Activated T-cell treated with anti-CD3 and anti-CD28 coated beads, Interleukin-2, amount 50 U/mL, for 4 hours (primary cell): ENCODE results near the gene ACADS. TPM values are rescaled to one million over a fixed set of nuclear protein-coding genes. Genes with fewer than 3 reads are reported as not detected.

Experiments
- ATAC-seq, 2 donors: fragments of 200-7000 bp; cut with Tn5 transposase; one replicate each; pipeline ENCODE4 v1.10.0; 2021
- DNase-seq: peaks from one replicate; pipeline ENCODE4 v3.0.0-alpha.2; 2020
- H3K27me3 Mint-ChIP-seq: one replicate; pipeline ENCODE4 v1.8.0; 2021; ENCODE audit warnings: low read depth, mixed read lengths
- H3K36me3 Mint-ChIP-seq: one replicate; pipeline ENCODE4 v1.8.0; 2022; ENCODE audit warnings: mixed read lengths; ENCODE audit not compliant: insufficient read depth
- H3K4me1 Mint-ChIP-seq: one replicate; pipeline ENCODE4 v1.8.0; 2021; ENCODE audit warnings: low read depth, mixed read lengths
- H3K4me3 Mint-ChIP-seq: one replicate; pipeline ENCODE4 v1.8.0; 2021; ENCODE audit warnings: mild to moderate bottlenecking, moderate library complexity, mixed read lengths
- H3K9me3 Mint-ChIP-seq: one replicate; pipeline ENCODE4 v1.8.0; 2021; ENCODE audit warnings: mixed read lengths
- total RNA-seq, 3 donors: library from RNA; stranded (reverse); gene quantifications; one replicate each; pipeline ENCODE4 v1.2.1, GENCODE V29; 2021

Gene ACADS
- total RNA-seq, 3 donors from 2014 or later: 13.3 to 13.8 (median 13.3) TPM

DNA sequence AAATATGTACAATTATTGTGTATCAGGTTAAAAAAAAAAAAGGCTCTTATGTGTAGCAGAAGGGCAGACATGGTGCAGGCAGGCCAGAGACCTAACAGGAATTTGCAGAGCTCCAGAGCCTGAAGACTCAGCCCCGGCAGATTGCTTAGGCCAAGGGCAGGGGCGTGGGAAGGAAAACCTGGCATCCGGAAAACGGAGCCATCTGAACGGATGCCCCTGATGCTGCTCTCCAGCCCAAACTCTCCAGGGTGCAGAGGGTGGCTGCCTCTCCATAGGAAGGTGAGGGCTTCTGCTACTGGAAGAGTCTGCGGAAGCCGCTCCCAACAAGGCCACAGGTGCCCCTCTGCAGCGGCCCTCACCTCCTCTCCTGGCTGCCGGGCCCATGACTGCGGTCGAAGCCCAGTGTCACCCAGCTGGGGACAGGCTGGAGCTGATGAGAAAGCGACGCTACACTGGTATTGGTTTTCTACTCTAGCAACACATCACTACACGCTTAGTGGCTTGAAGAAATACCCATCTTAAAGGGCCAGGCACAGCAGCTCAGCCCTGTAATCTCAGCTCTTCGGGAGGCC lies 19.4 kb downstream of the ACADS start:
- Mint-ChIP-seq H3K9me3 (no peaks in the 10 kb centered on the region), H3K4me3 (no peak overlapping the region), H3K36me3 (no peaks in the 10 kb centered on the region), H3K27me3 (no peaks in the 10 kb centered on the region), H3K4me1 (no peaks in the 10 kb centered on the region)
- ATAC-seq: no peak
- no peak for DNase-seq

DNA sequence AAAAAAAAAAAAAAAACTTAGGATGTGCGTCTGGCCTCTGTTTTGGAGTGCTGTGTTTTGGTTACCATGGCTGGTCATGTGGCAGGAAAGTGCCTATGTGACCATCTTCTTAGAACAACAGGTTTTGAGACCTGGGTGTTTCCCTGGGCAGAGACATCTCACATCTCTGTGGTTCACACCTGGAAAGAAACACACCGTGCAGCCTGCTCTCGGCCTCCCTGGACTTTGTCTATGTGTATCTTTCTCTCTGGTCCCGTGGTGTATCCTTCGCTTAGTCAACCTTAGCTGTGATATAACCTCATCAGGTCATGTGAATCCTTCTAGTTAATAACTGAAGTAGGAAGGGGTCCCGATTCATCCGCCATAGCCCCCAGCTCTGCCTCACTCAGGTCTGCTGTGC lies 22.6 kb downstream of the ACADS start:
- Mint-ChIP-seq H3K4me3 (no peak overlapping the region), H3K4me1 (no peaks in the 10 kb centered on the region), H3K9me3 (no peaks in the 10 kb centered on the region), H3K36me3 (no peaks in the 10 kb centered on the region), H3K27me3 (no peaks in the 10 kb centered on the region)
- ATAC-seq (no peak), DNase-seq (no peak)

DNA sequence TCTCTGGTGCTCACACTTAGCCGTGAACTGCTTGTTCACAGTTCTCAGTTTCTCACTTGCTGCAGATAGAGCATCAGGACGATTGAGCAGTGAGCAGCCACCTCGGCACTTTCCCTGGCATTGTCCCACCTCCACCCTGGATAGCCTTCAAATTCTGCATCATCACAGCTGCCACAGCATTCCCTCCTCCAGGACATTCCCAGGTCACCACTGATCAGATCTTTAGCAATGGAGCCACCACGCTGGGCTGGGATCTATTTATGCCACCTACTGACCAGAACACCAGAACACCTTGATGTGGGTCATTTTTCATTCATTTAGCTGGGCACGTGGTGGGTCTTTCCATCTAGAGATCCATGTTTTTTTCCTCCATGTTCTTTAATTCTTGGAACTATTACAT lies 23.6 kb downstream of the ACADS start:
- ATAC-seq (no peak), DNase-seq (no peak)
- H3K36me3 Mint-ChIP-seq: no peaks in the 10 kb centered on the region
- H3K27me3 Mint-ChIP-seq: no peaks in the 10 kb centered on the region
- no peak overlapping the region for H3K4me3 Mint-ChIP-seq
- no peaks in the 10 kb centered on the region for H3K4me1 Mint-ChIP-seq
- peaks cover 4% of the 10 kb centered on the region for H3K9me3 Mint-ChIP-seq

DNA sequence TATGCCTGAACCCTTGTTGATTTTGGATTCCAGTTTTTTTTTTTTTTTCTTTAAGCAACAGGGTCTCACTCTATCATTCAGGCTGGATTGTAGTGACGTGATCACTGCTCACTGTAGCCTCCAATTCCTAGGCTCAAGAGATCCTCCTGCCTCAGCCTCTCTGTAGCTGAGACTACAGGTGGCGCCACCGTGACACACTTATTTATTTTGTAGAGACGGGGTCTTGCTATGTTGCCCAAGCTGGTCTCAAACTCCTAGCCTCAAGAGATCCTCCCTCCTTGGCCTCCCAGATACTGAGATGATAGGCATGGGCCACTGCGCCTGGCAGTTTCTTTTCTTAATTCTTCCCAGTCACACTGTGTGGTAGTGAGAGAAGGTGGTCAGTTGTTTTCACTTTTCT lies 25.2 kb downstream of the ACADS start:
- Mint-ChIP-seq H3K4me3 (no peak overlapping the region), H3K36me3 (peaks cover 4% of the 10 kb centered on the region), H3K27me3 (peaks cover 2% of the 10 kb centered on the region), H3K9me3 (peaks cover 12% of the 10 kb centered on the region), H3K4me1 (no peaks in the 10 kb centered on the region)
- ATAC-seq (no peak), DNase-seq (no peak)

DNA sequence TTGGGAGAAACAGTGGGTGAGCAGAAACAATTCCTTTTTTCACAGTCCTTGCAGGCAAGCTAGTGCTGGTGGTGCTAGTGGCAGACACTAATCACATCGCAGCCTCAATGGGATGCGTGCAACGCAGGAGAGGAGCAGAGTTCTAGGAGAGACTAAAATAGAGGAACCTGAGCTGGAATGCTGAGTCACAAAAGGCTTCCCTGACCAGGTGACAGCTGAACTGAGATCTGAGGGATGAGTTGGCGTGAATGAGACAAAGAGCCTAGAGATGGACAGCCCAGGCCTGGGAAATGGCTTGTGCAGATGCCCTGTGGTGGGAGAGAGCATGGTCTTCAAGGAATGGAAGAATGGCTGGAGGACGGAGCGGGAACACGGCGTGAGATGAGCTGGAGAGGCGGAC lies 25.8 kb downstream of the ACADS start:
- DNase-seq (no peak), ATAC-seq (no peak)
- Mint-ChIP-seq H3K27me3 (peaks cover 2% of the 10 kb centered on the region), H3K9me3 (peaks cover 12% of the 10 kb centered on the region), H3K4me3 (no peak overlapping the region), H3K36me3 (peaks cover 4% of the 10 kb centered on the region), H3K4me1 (no peaks in the 10 kb centered on the region)

DNA sequence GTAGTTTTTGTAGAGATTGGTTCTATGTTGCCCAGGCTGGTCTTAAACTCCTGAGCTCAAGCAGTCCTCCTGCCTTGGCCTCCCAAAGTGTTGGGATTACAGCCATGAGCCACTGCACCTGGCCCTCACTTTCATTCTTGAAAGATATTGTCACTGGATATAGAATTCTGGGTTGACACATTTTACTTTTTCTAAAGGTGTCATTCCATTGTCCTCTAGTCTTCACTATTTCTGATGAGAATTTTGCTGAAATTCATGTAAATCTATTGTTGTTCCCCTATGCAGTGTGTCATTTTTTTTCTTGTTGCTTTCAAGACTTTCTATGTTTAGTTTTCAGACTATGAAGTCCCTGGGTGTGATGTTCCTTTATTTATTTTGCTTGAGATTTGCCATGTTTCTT lies 29.2 kb downstream of the ACADS start:
- DNase-seq: no peak
- H3K4me1 Mint-ChIP-seq: peaks cover 3% of the 10 kb centered on the region
- ATAC-seq: no peak
- peaks cover 12% of the 10 kb centered on the region for H3K9me3 Mint-ChIP-seq
- H3K4me3 Mint-ChIP-seq: no peak overlapping the region
- H3K27me3 Mint-ChIP-seq: peaks cover 2% of the 10 kb centered on the region
- H3K36me3 Mint-ChIP-seq: peaks cover 4% of the 10 kb centered on the region

DNA sequence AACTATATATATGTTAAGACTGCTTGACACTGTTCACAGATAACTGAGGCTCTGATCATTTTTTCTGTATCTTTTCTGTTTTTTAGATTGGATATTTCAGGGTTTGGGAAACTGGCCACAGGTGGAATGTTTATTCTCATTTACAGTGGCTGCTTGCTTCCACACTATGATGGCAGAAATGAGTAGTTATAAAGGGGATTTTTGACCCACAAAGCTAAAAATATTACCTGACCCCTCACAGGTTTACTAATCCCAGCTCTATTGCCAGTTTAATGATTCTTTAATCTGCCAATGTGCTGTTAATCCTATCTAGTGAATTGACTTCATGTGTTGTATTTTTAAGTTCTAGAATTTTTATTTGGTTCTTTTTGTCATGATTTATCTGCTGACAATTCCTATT lies 29.6 kb downstream of the ACADS start:
- Mint-ChIP-seq H3K4me3 (no peak overlapping the region), H3K36me3 (peaks cover 4% of the 10 kb centered on the region), H3K4me1 (peaks cover 4% of the 10 kb centered on the region), H3K9me3 (peaks cover 12% of the 10 kb centered on the region), H3K27me3 (peaks cover 2% of the 10 kb centered on the region)
- DNase-seq (no peak), ATAC-seq (no peak)

DNA sequence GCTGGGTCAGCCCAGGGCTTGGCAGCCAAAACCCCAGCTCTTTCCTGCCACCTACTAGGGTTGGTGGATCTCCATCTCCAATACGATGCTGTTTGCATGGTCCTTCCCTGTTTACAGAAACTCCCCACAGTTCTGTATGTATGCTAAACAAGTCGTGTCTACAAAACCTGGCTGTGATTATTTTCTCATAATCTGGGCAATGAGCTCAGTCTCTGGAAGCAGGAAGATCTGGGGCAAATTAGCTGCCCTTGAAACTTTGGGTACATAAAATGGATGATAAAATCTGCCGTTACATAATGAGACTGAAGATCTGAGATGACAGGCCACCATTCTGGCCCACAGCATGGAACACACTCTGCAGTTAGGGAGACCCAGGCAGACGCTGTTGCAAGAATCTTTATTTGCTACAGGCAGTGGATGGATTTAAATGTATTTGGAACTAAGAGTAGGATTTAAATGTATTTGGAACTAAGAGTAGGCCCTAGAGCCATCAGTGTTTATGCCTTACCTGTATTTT lies 31.7 kb downstream of the ACADS start:
- peaks cover 12% of the 10 kb centered on the region for H3K9me3 Mint-ChIP-seq
- H3K4me3 Mint-ChIP-seq: no peak overlapping the region
- H3K4me1 Mint-ChIP-seq: peaks cover 13% of the 10 kb centered on the region
- H3K36me3 Mint-ChIP-seq: peaks cover 13% of the 10 kb centered on the region
- ATAC-seq: no peak
- DNase-seq: no peak
- peaks cover 2% of the 10 kb centered on the region for H3K27me3 Mint-ChIP-seq

DNA sequence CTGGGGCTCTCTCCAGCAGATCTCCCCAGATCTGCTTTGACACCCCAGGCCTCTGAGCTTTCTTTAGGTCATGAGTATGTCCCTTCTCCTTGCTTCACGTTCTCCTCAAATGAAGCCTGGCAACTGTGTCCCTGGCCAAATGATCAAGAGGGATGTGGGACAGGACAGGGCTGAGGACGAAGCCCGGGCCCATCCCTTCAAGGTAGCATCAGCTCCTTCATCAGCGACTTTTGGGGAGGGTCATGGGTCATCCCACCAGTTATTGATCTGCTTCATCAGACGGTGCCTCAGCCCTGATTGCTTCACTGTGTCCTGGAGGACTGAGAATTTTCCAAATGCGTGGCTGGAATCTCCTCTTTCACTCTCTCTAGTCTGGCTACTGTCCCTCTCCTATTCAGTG lies 32.3 kb downstream of the ACADS start:
- no peak overlapping the region for H3K4me3 Mint-ChIP-seq
- H3K4me1 Mint-ChIP-seq: peaks cover 13% of the 10 kb centered on the region
- H3K9me3 Mint-ChIP-seq: peaks cover 12% of the 10 kb centered on the region
- H3K36me3 Mint-ChIP-seq: peaks cover 13% of the 10 kb centered on the region
- no peak for ATAC-seq
- H3K27me3 Mint-ChIP-seq: peaks cover 2% of the 10 kb centered on the region
- no peak for DNase-seq

DNA sequence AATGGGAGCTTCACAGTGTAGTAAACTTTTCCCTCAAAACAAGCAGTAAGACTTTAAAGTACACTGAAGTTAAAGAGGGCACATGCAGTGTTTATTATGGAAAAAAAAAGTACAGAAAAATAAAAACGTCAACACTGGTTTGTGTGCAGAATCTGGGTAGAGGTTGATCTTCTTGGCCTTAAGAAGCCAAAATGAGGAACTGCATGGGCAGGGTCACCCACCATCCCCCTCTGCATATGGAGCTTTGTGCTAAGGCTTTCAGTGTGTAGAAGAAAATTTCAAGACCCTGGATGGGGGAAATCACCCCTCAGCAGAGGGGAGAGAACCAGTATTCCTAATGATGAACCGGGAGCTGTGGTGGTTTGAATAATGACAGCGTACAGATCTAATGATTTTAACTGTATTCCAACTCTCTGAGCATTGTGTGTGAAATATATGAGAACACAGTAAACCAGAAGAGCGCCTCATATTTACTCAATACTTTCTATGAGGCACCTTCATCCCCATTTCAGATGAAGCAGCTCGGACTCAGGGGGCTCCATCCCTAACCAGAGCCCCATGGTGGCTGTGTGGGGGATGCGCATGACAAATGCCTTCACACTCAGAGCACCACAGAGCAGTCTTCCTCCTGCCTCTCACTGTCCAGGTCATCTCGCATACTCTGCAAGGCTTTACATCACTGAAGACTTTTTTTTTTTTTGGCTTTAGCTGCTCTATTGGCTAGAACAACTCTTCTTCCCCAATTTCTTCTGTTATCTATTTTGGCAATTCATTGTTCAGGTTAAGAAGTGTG lies 33.4 kb downstream of the ACADS start:
- H3K4me3 Mint-ChIP-seq: no peak overlapping the region
- peaks cover 13% of the 10 kb centered on the region for H3K36me3 Mint-ChIP-seq
- H3K9me3 Mint-ChIP-seq: peaks cover 9% of the 10 kb centered on the region

DNA sequence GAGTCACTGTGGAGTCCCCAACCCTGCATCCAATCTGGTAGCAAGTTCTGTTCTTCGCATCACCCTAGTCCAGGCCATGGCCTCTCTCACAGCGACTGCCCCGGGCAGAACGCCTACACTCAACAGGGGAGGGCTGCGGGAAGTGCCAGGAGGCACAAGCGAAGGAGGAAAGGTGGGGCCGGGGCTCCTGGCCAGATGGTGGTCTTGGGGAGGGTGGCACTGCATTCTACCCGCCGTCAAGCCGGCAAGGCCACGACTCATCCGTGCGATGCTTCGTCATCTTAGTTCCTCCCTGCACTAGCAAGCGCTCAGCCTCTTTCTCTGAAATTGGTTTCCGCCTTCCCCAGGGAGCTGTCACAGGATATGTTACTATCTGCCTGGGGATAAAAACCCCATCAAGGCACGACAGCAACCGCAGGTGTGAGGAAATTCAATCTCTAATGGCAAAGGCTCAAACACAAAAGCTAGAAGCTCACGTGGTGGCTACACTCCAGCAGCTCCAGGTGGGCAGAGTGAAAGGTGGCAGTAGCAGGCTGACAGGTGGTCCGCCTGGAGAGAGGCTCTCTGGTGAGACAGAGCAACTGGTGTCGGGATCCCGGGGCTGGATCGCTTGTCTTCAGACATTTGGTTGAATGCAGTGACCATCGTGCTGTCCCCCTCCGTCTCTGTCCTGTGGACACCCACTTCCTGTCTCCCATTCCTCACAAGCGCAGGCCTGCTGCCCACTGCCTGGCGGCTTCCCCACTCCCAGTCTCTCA lies 34.1 kb downstream of the ACADS start:
- H3K36me3 Mint-ChIP-seq: peaks cover 16% of the 10 kb centered on the region
- peaks cover 2% of the 10 kb centered on the region for H3K27me3 Mint-ChIP-seq
- ATAC-seq (no peak), DNase-seq (no peak)
- H3K9me3 Mint-ChIP-seq: peaks cover 8% of the 10 kb centered on the region
- H3K4me3 Mint-ChIP-seq: no peak overlapping the region
- peaks cover 13% of the 10 kb centered on the region for H3K4me1 Mint-ChIP-seq

More for the DNA sequence above, 33.4 kb downstream of the ACADS start:
- ATAC-seq (no peak), DNase-seq (no peak)
- peaks cover 2% of the 10 kb centered on the region for H3K27me3 Mint-ChIP-seq
- H3K4me1 Mint-ChIP-seq: peaks cover 13% of the 10 kb centered on the region

DNA sequence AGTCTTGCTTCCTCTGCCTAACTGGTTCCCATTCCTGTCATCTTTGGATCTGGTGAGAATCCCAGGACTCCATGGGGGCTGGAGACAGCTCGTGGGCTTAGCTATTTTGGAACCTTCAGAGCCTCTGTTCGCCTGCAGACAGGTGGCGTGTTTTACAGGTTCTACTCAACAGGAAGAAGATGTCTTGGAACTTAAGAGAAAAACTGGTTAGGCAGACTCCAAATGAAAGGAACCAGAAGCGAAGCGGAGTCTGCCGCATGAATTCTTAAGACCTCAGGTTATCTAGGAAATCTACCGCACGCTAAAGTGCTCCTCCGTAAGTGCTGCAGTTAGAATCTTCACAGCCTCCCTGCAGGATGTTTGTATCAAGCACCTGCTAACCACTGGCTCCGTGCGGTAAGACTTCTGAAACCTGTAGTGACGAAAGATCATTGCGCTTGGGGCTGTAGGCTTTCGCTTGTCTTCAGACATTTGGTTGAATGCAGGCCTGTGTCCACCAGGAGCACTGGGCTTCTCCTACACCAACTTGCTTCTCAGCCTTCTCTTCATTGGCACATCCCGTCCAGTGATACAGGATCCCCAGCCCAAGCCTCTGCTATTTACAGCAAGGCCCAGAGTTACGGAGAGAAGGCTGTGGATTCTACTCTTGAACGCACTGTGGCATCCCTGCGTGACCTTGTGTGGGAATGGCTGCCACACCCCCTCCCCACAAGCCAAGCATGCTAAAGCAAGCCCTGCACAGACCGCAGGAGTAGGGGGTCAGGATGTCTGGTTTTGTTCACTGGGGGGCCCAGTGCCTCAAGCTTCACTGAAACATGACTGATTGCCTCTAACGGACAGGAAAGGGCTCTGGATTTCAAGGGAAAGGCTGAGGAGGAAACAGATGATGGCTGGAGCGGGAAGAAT lies 35.0 kb downstream of the ACADS start:
- ATAC-seq (peak; percentile 55 to 61), DNase-seq (no peak)
- Mint-ChIP-seq H3K9me3 (no peaks in the 10 kb centered on the region), H3K4me3 (no peak overlapping the region), H3K27me3 (no peaks in the 10 kb centered on the region), H3K4me1 (peaks cover 13% of the 10 kb centered on the region), H3K36me3 (peaks cover 13% of the 10 kb centered on the region)

DNA sequence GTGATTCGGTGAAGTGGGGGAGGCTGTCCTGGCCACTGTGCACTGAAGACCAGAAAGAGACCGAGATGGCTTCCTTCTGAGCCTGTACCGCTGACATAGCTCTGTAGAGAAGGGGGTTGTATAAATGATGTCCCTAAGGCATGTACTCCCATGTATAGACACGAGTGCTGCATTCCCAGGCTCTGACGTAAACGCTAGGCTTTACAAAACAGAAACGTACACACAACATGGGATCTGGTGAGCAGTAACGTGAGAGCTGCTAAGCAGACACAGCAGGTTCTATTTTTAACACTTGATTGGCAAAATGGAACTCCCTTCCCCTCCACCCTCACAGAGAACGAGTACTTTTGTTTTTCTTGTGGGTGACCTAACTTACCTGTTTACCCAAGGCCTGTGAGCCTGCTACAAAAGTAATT lies 35.9 kb downstream of the ACADS start:
- Mint-ChIP-seq H3K4me3 (no peak overlapping the region), H3K4me1 (peaks cover 13% of the 10 kb centered on the region), H3K9me3 (no peaks in the 10 kb centered on the region), H3K36me3 (peaks cover 18% of the 10 kb centered on the region), H3K27me3 (no peaks in the 10 kb centered on the region)
- no peak for ATAC-seq
- DNase-seq: no peak

DNA sequence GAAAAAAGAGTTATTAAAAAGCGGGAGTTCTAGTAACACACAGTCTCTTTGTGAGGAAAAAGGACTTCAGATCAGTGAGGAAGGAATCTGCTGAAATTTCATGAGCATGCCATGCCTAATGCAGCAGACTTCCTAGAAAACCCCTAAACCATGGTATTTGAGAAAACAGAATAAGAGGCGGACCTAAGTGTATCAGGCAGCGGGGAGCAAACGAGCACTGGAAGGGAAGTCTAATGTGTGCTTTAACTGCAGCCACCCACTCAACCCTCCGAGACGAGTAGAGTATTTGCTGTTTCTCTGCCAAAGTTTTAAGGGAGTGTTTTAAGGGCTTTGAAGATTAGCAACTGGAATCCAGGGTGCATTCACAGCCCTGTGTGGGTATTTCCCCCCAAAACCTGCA lies 36.5 kb downstream of the ACADS start:
- no peaks in the 10 kb centered on the region for H3K27me3 Mint-ChIP-seq
- DNase-seq (no peak), ATAC-seq (no peak)
- H3K9me3 Mint-ChIP-seq: no peaks in the 10 kb centered on the region
- H3K4me3 Mint-ChIP-seq: no peak overlapping the region
- peaks cover 13% of the 10 kb centered on the region for H3K4me1 Mint-ChIP-seq
- H3K36me3 Mint-ChIP-seq: peaks cover 24% of the 10 kb centered on the region
